Thoracic aorta (tissue), 2 donors: ENCODE results near the gene NMT1. TPM values are rescaled to one million over a fixed set of nuclear protein-coding genes. Genes with fewer than 3 reads are reported as not detected.

Source experiments
- ATAC-seq: fragments of 150-250 bp; one replicate; pipeline ENCODE4 v1.8.0; 2017; ENCODE audit warnings: low read depth; ENCODE audit not compliant: insufficient number of reproducible peaks, low FRiP score
- DNase-seq: peaks from one replicate; pipeline ENCODE4 v3.0.0-alpha.2; 2020; ENCODE audit warnings: low spot score
- H3K27ac ChIP-seq, 2 donors: fragments of 200-600 bp; sonication (generic); 1 replicate in 1 of 2; 2 replicates in 1 of 2; pipeline ENCODE4 v1.5.1; 2016; ENCODE audit warnings: mild to moderate bottlenecking in 2 of 2, moderate library complexity in 2 of 2
- H3K27me3 ChIP-seq: fragments of 200-600 bp; sonication (generic); replicated peaks from 2 replicates; pipeline ENCODE4 v1.6.0; 2016; ENCODE audit warnings: mild to moderate bottlenecking; ENCODE audit not compliant: insufficient read depth
- H3K36me3 ChIP-seq: fragments of 200-600 bp; sonication (generic); one replicate; pipeline ENCODE4 v1.5.1; 2016
- H3K4me1 ChIP-seq, 2 donors: fragments of 200-600 bp; sonication (generic); 1 replicate in 1 of 2; 2 replicates in 1 of 2; pipeline versions ENCODE4 v1.5.1 to v1.6.0; 2016; ENCODE audit warnings: low read depth in 2 of 2, mild to moderate bottlenecking in 1 of 2; ENCODE audit not compliant: control insufficient read depth in 1 of 2
- H3K4me3 ChIP-seq: fragments of 200-600 bp; sonication (generic); 2 replicates; pipeline ENCODE4 v1.5.1; 2016; ENCODE audit warnings: mild to moderate bottlenecking
- H3K9me3 ChIP-seq: fragments of 200-600 bp; sonication (generic); 2 replicates; pipeline ENCODE4 v1.5.1; 2016
- total RNA-seq, 2 donors: library from RNA; depleted of rRNA; stranded (reverse); fragments of >200 nt; gene quantifications; one replicate each; pipeline versions ENCODE4 v1.1.0 to v1.2.3, GENCODE V29; 2016
- TF ChIP-seq, protein P1 (sequence below): fragments of 200-600 bp; sonication (generic); IDR thresholded peaks from one replicate; pipeline ENCODE4 v1.5.1; 2019; ENCODE audit warnings: antibody characterized with exemption

Gene NMT1
- total RNA-seq, 2 donors from 2014 or later: 53.1 to 64.8 TPM

GRCh38 chr17:45101883-45102811, 41.0 kb downstream of the NMT1 start:
- H3K36me3 ChIP-seq: peaks cover 68% of the 10 kb centered on the region
- DNase-seq: no peak
- H3K4me3 ChIP-seq: no peak overlapping the region
- H3K27ac ChIP-seq: peak overlapping the region; percentile 58 to 72
- no peaks in the 10 kb centered on the region for H3K27me3 ChIP-seq
- no peak for ATAC-seq
- TF ChIP-seq, protein P1, sequence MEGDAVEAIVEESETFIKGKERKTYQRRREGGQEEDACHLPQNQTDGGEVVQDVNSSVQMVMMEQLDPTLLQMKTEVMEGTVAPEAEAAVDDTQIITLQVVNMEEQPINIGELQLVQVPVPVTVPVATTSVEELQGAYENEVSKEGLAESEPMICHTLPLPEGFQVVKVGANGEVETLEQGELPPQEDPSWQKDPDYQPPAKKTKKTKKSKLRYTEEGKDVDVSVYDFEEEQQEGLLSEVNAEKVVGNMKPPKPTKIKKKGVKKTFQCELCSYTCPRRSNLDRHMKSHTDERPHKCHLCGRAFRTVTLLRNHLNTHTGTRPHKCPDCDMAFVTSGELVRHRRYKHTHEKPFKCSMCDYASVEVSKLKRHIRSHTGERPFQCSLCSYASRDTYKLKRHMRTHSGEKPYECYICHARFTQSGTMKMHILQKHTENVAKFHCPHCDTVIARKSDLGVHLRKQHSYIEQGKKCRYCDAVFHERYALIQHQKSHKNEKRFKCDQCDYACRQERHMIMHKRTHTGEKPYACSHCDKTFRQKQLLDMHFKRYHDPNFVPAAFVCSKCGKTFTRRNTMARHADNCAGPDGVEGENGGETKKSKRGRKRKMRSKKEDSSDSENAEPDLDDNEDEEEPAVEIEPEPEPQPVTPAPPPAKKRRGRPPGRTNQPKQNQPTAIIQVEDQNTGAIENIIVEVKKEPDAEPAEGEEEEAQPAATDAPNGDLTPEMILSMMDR: no peak
- H3K9me3 ChIP-seq: no peaks in the 10 kb centered on the region
- peaks cover 28 to 60% of the 10 kb centered on the region in 2 donors for H3K4me1 ChIP-seq

DNA sequence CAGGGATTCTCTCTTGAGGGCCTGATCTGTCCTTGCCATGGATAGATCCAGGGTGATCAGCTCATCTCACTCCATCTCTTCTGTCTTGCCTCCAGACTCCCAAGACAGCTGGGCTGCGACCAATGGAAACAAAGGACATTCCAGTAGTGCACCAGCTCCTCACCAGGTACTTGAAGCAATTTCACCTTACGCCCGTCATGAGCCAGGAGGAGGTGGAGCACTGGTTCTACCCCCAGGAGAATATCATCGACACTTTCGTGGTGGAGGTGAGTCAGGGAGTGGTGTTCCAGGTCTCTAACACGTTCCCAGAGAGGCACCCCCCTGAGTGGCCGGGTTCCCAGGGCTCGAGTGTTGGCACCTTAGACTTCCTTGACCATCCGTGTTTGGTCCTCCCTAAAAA, 41.7 kb downstream of the NMT1 start:
- Histone ChIP-seq H3K36me3 (peaks cover 61% of the 10 kb centered on the region), H3K27ac (peak overlapping the region; percentile 58 to 72), H3K4me1 (peaks cover 35 to 61% of the 10 kb centered on the region in 2 donors), H3K27me3 (no peaks in the 10 kb centered on the region), H3K9me3 (no peaks in the 10 kb centered on the region), H3K4me3 (no peak overlapping the region)
- ATAC-seq: no peak
- DNase-seq: no peak
- TF ChIP-seq, protein P1: no peak

DNA sequence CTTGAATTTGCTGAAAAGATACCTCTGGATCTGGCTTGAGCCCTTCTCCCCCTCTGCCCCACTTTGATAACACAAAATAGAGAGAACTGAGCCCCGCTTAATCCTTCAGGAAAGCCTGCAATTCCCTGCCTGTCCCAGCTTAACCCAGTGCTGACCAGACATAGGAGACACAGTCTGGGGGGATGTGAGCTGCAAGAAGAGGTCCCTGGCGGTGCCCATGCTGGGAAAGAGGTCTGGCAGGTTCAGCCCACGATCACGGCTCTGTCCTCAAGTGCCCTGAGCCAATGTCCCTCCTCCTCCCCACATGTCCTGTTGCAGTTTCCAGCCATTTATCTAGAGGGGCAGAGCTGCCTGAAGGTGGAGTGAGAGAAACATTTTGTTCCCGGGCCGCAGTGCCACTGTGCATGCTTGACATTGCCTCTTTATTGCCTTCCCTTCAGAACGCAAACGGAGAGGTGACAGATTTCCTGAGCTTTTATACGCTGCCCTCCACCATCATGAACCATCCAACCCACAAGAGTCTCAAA, 42.2 kb downstream of the NMT1 start:
- ATAC-seq: no peak
- peak overlapping the region; percentile 58 to 72 for H3K27ac ChIP-seq

GRCh38 chr17:45104029-45104428, 42.9 kb downstream of the NMT1 start:
- H3K27ac ChIP-seq: peak overlapping the region in 1 of 2 donors; percentile 72
- no peaks in the 10 kb centered on the region for H3K9me3 ChIP-seq
- H3K27me3 ChIP-seq: no peaks in the 10 kb centered on the region
- DNase-seq (no peak), ATAC-seq (no peak)
- TF ChIP-seq, protein P1: no peak
- H3K4me1 ChIP-seq: peaks cover 27 to 58% of the 10 kb centered on the region in 2 donors
- H3K36me3 ChIP-seq: peaks cover 60% of the 10 kb centered on the region
- H3K4me3 ChIP-seq: no peak overlapping the region

More for the DNA sequence above, 42.2 kb downstream of the NMT1 start:
- no peaks in the 10 kb centered on the region for H3K9me3 ChIP-seq
- H3K27me3 ChIP-seq: no peaks in the 10 kb centered on the region
- peaks cover 61% of the 10 kb centered on the region for H3K36me3 ChIP-seq
- TF ChIP-seq, protein P1: no peak
- DNase-seq: no peak
- H3K4me1 ChIP-seq: peaks cover 34 to 59% of the 10 kb centered on the region in 2 donors
- no peak overlapping the region for H3K4me3 ChIP-seq

DNA sequence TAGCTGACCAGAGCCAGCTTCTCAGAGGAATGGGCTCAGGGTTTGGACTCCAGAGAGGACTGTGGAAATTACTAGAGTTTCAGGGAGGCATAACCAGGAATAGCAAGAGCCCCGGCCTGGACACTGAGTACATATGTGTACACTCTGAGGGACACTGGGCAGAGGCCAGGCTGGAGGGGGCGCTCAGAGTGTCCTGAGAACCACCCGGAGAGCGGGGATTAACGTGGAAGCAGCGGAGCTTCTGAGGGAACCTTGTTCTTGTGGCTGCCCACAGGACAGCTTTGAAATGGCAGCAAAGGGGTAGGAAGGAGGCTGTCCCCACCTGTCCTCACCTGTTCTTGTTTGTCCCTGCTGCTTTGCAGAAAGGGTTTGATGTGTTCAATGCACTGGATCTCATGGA, 43.4 kb downstream of the NMT1 start:
- peak overlapping the region in 1 of 2 donors; percentile 72 for H3K27ac ChIP-seq
- no peaks in the 10 kb centered on the region for H3K9me3 ChIP-seq
- peaks cover 27 to 58% of the 10 kb centered on the region in 2 donors for H3K4me1 ChIP-seq
- no peak for DNase-seq
- H3K36me3 ChIP-seq: peaks cover 57% of the 10 kb centered on the region
- H3K27me3 ChIP-seq: no peaks in the 10 kb centered on the region
- TF ChIP-seq, protein P1: no peak
- no peak for ATAC-seq
- no peak overlapping the region for H3K4me3 ChIP-seq
